DOHH2 (cell line): Measurements from ENCODE around the gene RAD51D.

ENCODE experiments used
- EZH2phosphoT487 ChIP-seq: fragments of 200-600 bp; sonication (generic); IDR thresholded peaks from 2 replicates; pipeline ENCODE4 v1.6.1; 2017; ENCODE audit warnings: borderline replicate concordance, mild to moderate bottlenecking, antibody characterized with exemption, low read length, moderate library complexity, mixed read lengths
- TF ChIP-seq, protein P1 (sequence below): fragments of 200-600 bp; sonication (generic); IDR thresholded peaks from one replicate; pipeline ENCODE4 v1.5.1; 2014; ENCODE audit warnings: antibody characterized with exemption, mild to moderate bottlenecking, low read depth, low read length; ENCODE audit not compliant: poor library complexity, severe bottlenecking

DNA sequence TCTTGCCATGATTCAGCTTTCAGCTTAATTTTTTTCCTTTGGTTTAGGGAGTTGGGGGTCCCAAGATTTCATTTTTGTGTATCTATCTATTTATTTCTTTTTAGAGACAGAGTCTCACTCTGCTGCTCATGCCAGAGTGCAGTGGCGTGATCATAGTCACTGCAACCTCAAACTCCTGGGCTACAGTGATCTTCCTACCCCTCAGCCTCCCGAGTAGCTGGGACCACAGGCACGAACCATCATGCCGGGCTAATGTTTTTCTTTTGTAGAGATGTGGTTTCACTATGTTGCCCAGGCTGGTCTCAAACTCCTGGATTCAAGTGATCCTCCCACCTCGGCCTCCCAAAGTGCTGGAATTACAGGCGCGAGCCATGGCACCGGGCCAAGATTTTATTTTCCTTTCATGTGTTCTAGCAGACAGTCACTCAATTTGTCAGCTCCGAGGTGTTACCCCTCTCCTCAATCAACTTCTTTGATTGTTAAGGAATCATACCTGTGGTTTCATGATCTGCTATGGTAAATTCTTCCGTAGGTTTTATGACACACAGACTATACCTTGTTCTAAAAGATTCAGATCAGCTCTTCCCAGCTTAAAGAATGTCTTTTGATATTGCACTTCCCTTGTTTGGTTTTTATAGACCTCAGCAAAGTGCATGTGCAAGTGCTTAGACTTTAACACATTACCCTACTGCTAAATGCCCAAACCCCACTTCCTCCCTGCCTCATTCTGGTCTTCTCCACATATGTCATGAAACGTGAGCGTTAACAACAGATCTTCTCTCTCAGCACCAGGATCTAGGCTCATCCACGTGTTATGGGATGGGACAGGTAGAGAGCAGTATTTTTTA is 40.9 kb upstream of the RAD51D start:
- TF ChIP-seq, protein P1, sequence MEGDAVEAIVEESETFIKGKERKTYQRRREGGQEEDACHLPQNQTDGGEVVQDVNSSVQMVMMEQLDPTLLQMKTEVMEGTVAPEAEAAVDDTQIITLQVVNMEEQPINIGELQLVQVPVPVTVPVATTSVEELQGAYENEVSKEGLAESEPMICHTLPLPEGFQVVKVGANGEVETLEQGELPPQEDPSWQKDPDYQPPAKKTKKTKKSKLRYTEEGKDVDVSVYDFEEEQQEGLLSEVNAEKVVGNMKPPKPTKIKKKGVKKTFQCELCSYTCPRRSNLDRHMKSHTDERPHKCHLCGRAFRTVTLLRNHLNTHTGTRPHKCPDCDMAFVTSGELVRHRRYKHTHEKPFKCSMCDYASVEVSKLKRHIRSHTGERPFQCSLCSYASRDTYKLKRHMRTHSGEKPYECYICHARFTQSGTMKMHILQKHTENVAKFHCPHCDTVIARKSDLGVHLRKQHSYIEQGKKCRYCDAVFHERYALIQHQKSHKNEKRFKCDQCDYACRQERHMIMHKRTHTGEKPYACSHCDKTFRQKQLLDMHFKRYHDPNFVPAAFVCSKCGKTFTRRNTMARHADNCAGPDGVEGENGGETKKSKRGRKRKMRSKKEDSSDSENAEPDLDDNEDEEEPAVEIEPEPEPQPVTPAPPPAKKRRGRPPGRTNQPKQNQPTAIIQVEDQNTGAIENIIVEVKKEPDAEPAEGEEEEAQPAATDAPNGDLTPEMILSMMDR, result no peak
- TF ChIP-seq EZH2phosphoT487, result no peak
